HepG2 (cell line): ENCODE results near the gene SLC10A1. TPM values are rescaled to one million over a fixed set of nuclear protein-coding genes. Genes with fewer than 3 reads are reported as not detected.

ENCODE experiments used
- ARNT ChIP-seq: fragments of 450-650 bp; IDR thresholded peaks from 2 replicates; pipeline ENCODE4 v1.6.1; 2017
- CENPBD1 ChIP-seq: sonication (generic); formaldehyde crosslinking; IDR thresholded peaks from 2 replicates; pipeline ENCODE4 v1.8.0; 2022; ENCODE audit warnings: missing genetic modification reagents, low read depth, mild to moderate bottlenecking, borderline replicate concordance
- CREB1 ChIP-seq, 2 experiments: fragments of 450-650 bp in 1 of 2; IDR thresholded peaks; 2 replicates each; pipeline ENCODE4 v1.6.1; 2016 to 2017; ENCODE audit warnings: control low read depth in 1 of 2, mild to moderate bottlenecking in 1 of 2, missing compliant biosample characterization in 1 of 2, missing genetic modification characterization in 1 of 2
- HNF1B ChIP-seq: sonication (generic); formaldehyde crosslinking; IDR thresholded peaks from 2 replicates; pipeline ENCODE4 v1.5.1; 2020; ENCODE audit warnings: mild to moderate bottlenecking, moderate library complexity, missing genetic modification reagents
- IRF2 ChIP-seq: IDR thresholded peaks from 2 replicates; pipeline ENCODE4 v1.6.1; 2018; ENCODE audit warnings: missing genetic modification reagents, missing compliant biosample characterization
- KDM5B ChIP-seq: sonication (generic); formaldehyde crosslinking; IDR thresholded peaks from 2 replicates; pipeline ENCODE4 v1.4.0; 2020; ENCODE audit warnings: missing genetic modification reagents, mild to moderate bottlenecking, borderline replicate concordance
- KLF9 ChIP-seq: IDR thresholded peaks from 2 replicates; pipeline ENCODE4 v1.6.1; 2016; ENCODE audit warnings: low read depth
- NCOR1 ChIP-seq: fragments of 200-600 bp; sonication (generic); IDR thresholded peaks from 2 replicates; pipeline ENCODE4 v1.7.0; 2017; ENCODE audit warnings: antibody characterized with exemption, low read length, borderline replicate concordance
- PAWR ChIP-seq: sonication (generic); formaldehyde crosslinking; IDR thresholded peaks from 2 replicates; pipeline ENCODE4 v1.4.0; 2020; ENCODE audit warnings: missing genetic modification reagents, mild to moderate bottlenecking, borderline replicate concordance
- PCBP2 ChIP-seq: fragments of 200-400 bp; formaldehyde crosslinking; optimal IDR thresholded peaks from 2 replicates; pipeline ENCODE3; 2018; ENCODE audit warnings: low read length, low read depth; ENCODE audit not compliant: poor library complexity, severe bottlenecking
- RFXANK ChIP-seq: IDR thresholded peaks from 2 replicates; pipeline ENCODE4 v1.6.1; 2016
- SYNCRIP ChIP-seq: fragments of 200-400 bp; formaldehyde crosslinking; IDR thresholded peaks from 2 replicates; pipeline ENCODE4 v1.6.1; 2018; ENCODE audit warnings: mild to moderate bottlenecking, low read depth, low read length; ENCODE audit not compliant: insufficient read depth
- TCF7L2 ChIP-seq: IDR thresholded peaks from 2 replicates; pipeline ENCODE4 v1.6.1; 2011; ENCODE audit warnings: mild to moderate bottlenecking, low read depth, low read length, moderate library complexity
- TGIF2 ChIP-seq: IDR thresholded peaks from 2 replicates; pipeline ENCODE4 v1.6.1; 2016; ENCODE audit warnings: control low read depth, missing compliant biosample characterization
- TOE1 ChIP-seq: sonication (generic); formaldehyde crosslinking; IDR thresholded peaks from 2 replicates; pipeline ENCODE4 v1.4.0; 2020; ENCODE audit warnings: mild to moderate bottlenecking, missing genetic modification reagents
- ZBTB10 ChIP-seq: sonication (generic); formaldehyde crosslinking; IDR thresholded peaks from 2 replicates; pipeline ENCODE4 v1.4.0; 2020; ENCODE audit warnings: missing genetic modification reagents, borderline replicate concordance
- ZNF281 ChIP-seq: sonication (generic); formaldehyde crosslinking; IDR thresholded peaks from 2 replicates; pipeline ENCODE4 v1.4.0; 2020; ENCODE audit warnings: missing genetic modification reagents, borderline replicate concordance
- ZNF383 ChIP-seq: sonication (generic); formaldehyde crosslinking; IDR thresholded peaks from 2 replicates; pipeline ENCODE4 v1.4.0; 2020; ENCODE audit warnings: missing genetic modification reagents, mild to moderate bottlenecking, borderline replicate concordance
- ZNF543 ChIP-seq: sonication (generic); formaldehyde crosslinking; IDR thresholded peaks from 2 replicates; pipeline ENCODE4 v1.4.0; 2020; ENCODE audit warnings: mild to moderate bottlenecking, missing genetic modification reagents
- polyA plus RNA-seq, 8 experiments: library from polyadenylated mRNA; depleted of rRNA in 3 of 8; stranded (reverse) in 7 of 8; unstranded in 1 of 8; fragments of >200 nt; fragmentation: Illumina TruSeq in 4 of 8; extraction: Trizol in 4 of 8; gene quantifications; 2 replicates each; pipeline versions ENCODE4 v1.2.1 to v1.2.3, GENCODE V29; 2011 to 2016; ENCODE audit warnings: low read depth in 4 of 8, missing spikeins in 1 of 8, mixed read lengths in 1 of 8; ENCODE audit not compliant: insufficient read depth in 1 of 8
- total RNA-seq, 5 experiments: library from RNA; depleted of rRNA; stranded (reverse); fragments of >200 nt; fragmentation: Illumina TruSeq; extraction: Trizol; gene quantifications; 2 replicates each; pipeline ENCODE4 v1.2.3, GENCODE V29; 2016; ENCODE audit warnings: low read depth in 1 of 5
- TF ChIP-seq, protein P1 (sequence below): sonication (generic); formaldehyde crosslinking; IDR thresholded peaks from 2 replicates; pipeline ENCODE4 v1.5.0; 2020; ENCODE audit warnings: missing genetic modification reagents

SLC10A1 gene
- total and polyA plus RNA-seq, 2 of the 13 experiments (the other 11 are each of a cell fraction or from before 2014, with no cell fraction given), result 0.17 TPM; not detected in 1

DNA sequence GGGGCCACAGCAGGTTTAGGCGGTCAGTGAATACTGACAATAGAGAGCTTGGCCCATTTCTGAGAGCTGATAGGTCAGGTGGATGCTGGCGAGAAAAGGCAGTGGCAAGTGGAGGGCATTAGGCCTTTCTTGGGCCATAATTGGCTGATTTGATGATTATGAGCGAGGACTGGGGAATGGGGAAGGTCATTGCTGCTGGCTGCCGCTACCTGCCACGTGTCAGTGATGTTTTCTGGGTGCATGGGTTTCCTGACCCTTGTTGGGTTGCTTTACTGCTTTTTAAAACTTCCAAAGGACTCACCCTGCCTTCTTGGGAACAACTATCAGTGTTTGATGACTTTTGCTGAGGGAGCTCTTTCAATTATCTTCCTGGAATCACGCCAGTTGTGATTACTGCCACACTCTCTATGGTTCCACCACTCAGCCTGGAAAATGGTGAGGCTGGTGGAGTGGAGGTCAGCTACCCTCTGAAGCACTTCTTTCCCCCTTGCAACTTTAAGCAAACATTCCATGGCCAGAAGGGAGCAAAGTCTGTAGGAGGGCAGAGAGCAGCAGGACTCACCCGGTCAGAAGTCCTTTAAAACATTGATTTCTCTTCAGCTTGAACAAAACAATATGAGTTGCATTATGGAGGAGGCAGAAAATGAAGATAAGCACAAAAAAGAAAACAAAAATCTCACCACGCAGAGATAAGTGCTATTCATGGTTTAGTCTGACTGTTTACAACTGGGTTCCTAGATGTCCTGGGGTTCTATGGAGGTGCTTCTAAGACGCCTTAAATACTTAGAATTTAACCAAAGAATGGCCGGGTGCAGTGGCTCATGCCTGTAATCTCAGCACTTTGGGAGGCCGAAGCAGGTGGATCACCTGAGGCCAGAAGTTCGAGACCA lies 12.1 kb upstream of the SLC10A1 start (continued):
- no peak for TF ChIP-seq SYNCRIP
- no peak; the same call in 1 of the 2 replicates for TF ChIP-seq ZNF281 (CRISPR knock-in tag)
- no peak for TF ChIP-seq CENPBD1 (CRISPR knock-in tag)
- no peak for TF ChIP-seq ZBTB10 (CRISPR knock-in tag)
- peak; percentile 54; the same call in 1 of the 2 replicates for TF ChIP-seq HNF1B (CRISPR knock-in tag)
- no peak for TF ChIP-seq PCBP2
- TF ChIP-seq NCOR1, result peak; percentile 97
- no peak for TF ChIP-seq TCF7L2
- TF ChIP-seq ARNT, result no peak
- TF ChIP-seq CREB1 (IDR thresholded peaks at IDR 0.05), result no peak
- peak; percentile 80; the same call in 1 of the 2 replicates for TF ChIP-seq CREB1 (CRISPR knock-in tag; IDR thresholded peaks at IDR 0.05)
- no peak for TF ChIP-seq TGIF2 (CRISPR knock-in tag)
- TF ChIP-seq ZNF383 (CRISPR knock-in tag), result no peak
- no peak for TF ChIP-seq PAWR (CRISPR knock-in tag)
- no peak for TF ChIP-seq ZNF543 (CRISPR knock-in tag)
- TF ChIP-seq, protein P1, sequence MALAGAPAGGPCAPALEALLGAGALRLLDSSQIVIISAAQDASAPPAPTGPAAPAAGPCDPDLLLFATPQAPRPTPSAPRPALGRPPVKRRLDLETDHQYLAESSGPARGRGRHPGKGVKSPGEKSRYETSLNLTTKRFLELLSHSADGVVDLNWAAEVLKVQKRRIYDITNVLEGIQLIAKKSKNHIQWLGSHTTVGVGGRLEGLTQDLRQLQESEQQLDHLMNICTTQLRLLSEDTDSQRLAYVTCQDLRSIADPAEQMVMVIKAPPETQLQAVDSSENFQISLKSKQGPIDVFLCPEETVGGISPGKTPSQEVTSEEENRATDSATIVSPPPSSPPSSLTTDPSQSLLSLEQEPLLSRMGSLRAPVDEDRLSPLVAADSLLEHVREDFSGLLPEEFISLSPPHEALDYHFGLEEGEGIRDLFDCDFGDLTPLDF (CRISPR knock-in tag), result no peak
- TF ChIP-seq KDM5B, result no peak; the same call in 1 of the 2 replicates
- peak; percentile 88 for TF ChIP-seq IRF2 (CRISPR knock-in tag)
- no peak for TF ChIP-seq KLF9 (CRISPR knock-in tag)
- no peak for TF ChIP-seq RFXANK
- 0 out of 2 replicates have a peak, but pooled peaks have one; percentile 43 for TF ChIP-seq TOE1 (CRISPR knock-in tag)
